GM23248 (cell line): ENCODE results near the gene COX4I1. TPM values are rescaled to one million over a fixed set of nuclear protein-coding genes. Genes with fewer than 3 reads are reported as not detected.

ENCODE experiments used
- DNase-seq: peaks from one replicate; pipeline ENCODE4 v3.0.0-alpha.2; 2015
- H2AFZ ChIP-seq: fragments of 200-600 bp; sonication (generic); 2 replicates; pipeline ENCODE4 v1.6.1; 2016; ENCODE audit warnings: antibody characterized with exemption
- H3F3A ChIP-seq: fragments of 200-600 bp; sonication (generic); 2 replicates; pipeline ENCODE4 v1.6.1; 2016; ENCODE audit warnings: mild to moderate bottlenecking, antibody characterized with exemption, mixed run types; ENCODE audit not compliant: insufficient read depth
- H3K27ac ChIP-seq: fragments of 200-600 bp; sonication (generic); 2 replicates; pipeline ENCODE4 v1.5.1; 2016; ENCODE audit warnings: mild to moderate bottlenecking
- H3K27me3 ChIP-seq: fragments of 200-600 bp; sonication (generic); replicated peaks from 2 replicates; pipeline ENCODE4 v1.6.1; 2016; ENCODE audit warnings: mild to moderate bottlenecking; ENCODE audit not compliant: insufficient read depth
- H3K36me3 ChIP-seq: fragments of 200-600 bp; sonication (generic); 2 replicates; pipeline ENCODE4 v1.6.1; 2016; ENCODE audit warnings: low read depth, mild to moderate bottlenecking
- H3K4me1 ChIP-seq: fragments of 200-600 bp; sonication (generic); 2 replicates; pipeline ENCODE4 v1.6.1; 2016; ENCODE audit warnings: mild to moderate bottlenecking; ENCODE audit not compliant: insufficient read depth
- H3K4me2 ChIP-seq: fragments of 200-600 bp; sonication (generic); one replicate; pipeline ENCODE4 v1.6.1; 2016; ENCODE audit warnings: mild to moderate bottlenecking; ENCODE audit not compliant: unreplicated experiment
- H3K4me3 ChIP-seq: fragments of 200-600 bp; sonication (generic); 2 replicates; pipeline ENCODE4 v1.5.1; 2016; ENCODE audit warnings: mild to moderate bottlenecking
- H3K79me2 ChIP-seq: fragments of 200-600 bp; sonication (generic); 2 replicates; pipeline ENCODE4 v1.6.1; 2016; ENCODE audit warnings: mild to moderate bottlenecking; ENCODE audit not compliant: insufficient read depth
- H3K9ac ChIP-seq: fragments of 200-600 bp; sonication (generic); 2 replicates; pipeline ENCODE4 v1.6.1; 2016; ENCODE audit warnings: mild to moderate bottlenecking
- H3K9me2 ChIP-seq: fragments of 200-600 bp; sonication (generic); 2 replicates; pipeline ENCODE4 v1.6.1; 2016; ENCODE audit warnings: mixed run types, mild to moderate bottlenecking, moderate library complexity; ENCODE audit not compliant: insufficient read depth
- H3K9me3 ChIP-seq: fragments of 200-600 bp; sonication (generic); one replicate; pipeline ENCODE4 v1.6.1; 2017; ENCODE audit warnings: low read depth
- H4K20me1 ChIP-seq: fragments of 200-600 bp; sonication (generic); 2 replicates; pipeline ENCODE4 v1.6.0; 2016; ENCODE audit not compliant: insufficient read depth
- EZH2 ChIP-seq: fragments of 200-600 bp; sonication (generic); IDR thresholded peaks from 2 replicates; pipeline ENCODE4 v1.6.1; 2018; ENCODE audit warnings: antibody characterized with exemption, mild to moderate bottlenecking; ENCODE audit not compliant: insufficient read depth, poor library complexity, severe bottlenecking
- EZH2phosphoT487 ChIP-seq: fragments of 200-600 bp; sonication (generic); IDR thresholded peaks from 2 replicates; pipeline ENCODE4 v1.6.1; 2018; ENCODE audit warnings: antibody characterized with exemption, moderate library complexity, mild to moderate bottlenecking, low read depth; ENCODE audit not compliant: insufficient read depth
- WGBS, 2 experiments: methylation state at CpG; one replicate each; pipeline ENCODE4 v1.1.6; 2015 to 2017; ENCODE audit warnings: low lambda C conversion rate in 2 of 2, low coverage in 1 of 2; ENCODE audit errors: missing lambda C conversion rate in 2 of 2; 5-methylcytosine and 5-hydroxymethylcytosine counted together
- in situ Hi-C: fragments of 300-500 bp; cut with MboI; formaldehyde crosslinking; loops from 2 replicates; pipeline ENCODE4 v1.15.0; 2020
- polyA plus RNA-seq: library from polyadenylated mRNA; unstranded; fragments of >200 nt; fragmentation: Nextera tagmentation; extraction: Ambion mirVana; gene quantifications from 2 replicates; pipeline ENCODE4 v1.2.1, GENCODE V29; 2016
- total RNA-seq: library from RNA; depleted of rRNA; stranded (reverse); fragments of >200 nt; shearing (Covaris generic); gene quantifications from 2 replicates; pipeline ENCODE4 v1.2.3, GENCODE V29; 2014

COX4I1 gene
- total and polyA plus RNA-seq, 2 experiments from 2014 or later, result 390 to 566 TPM

GRCh38 chr16:85838381-85838780 lies 38.9 kb downstream of the COX4I1 start:
- no peak for TF ChIP-seq EZH2
- no peak for TF ChIP-seq EZH2phosphoT487
- peaks cover 62% of the 10 kb centered on the region for H3K27me3 ChIP-seq
- H3K79me2 ChIP-seq, result no peaks in the 10 kb centered on the region
- H3K27ac ChIP-seq, result no peak overlapping the region
- H3F3A ChIP-seq, result no peaks in the 10 kb centered on the region
- DNase-seq, result no peak
- H3K9me2 ChIP-seq, result no peaks in the 10 kb centered on the region
- H4K20me1 ChIP-seq, result no peaks in the 10 kb centered on the region
- H3K9ac ChIP-seq, result no peak overlapping the region
- no peaks in the 10 kb centered on the region for H3K36me3 ChIP-seq
- no peaks in the 10 kb centered on the region for H3K9me3 ChIP-seq
- H3K4me3 ChIP-seq, result no peak overlapping the region
- H3K4me2 ChIP-seq, result no peak overlapping the region
- no peaks in the 10 kb centered on the region for H3K4me1 ChIP-seq
- WGBS, 2 experiments, result 62 to 64% methylated on average over 11 of the region's 11 CpGs
- H2AFZ ChIP-seq, result no peak overlapping the region
- in situ Hi-C loops, result loop anchor here (25.0 kb wide), 1 partner anchor 674 kb away; the partner anchor contains the start of gene FOXF1

- Histone ChIP-seq H3K27me3 (peaks cover 62% of the 10 kb centered on the region), H3K4me1 (no peaks in the 10 kb centered on the region), H3K36me3 (no peaks in the 10 kb centered on the region), H3F3A (no peaks in the 10 kb centered on the region), H3K9me2 (no peaks in the 10 kb centered on the region), H3K9me3 (no peaks in the 10 kb centered on the region), H3K4me2 (no peak overlapping the region), H2AFZ (no peak overlapping the region), H3K9ac (no peak overlapping the region), H3K79me2 (no peaks in the 10 kb centered on the region), H3K27ac (no peak overlapping the region), H4K20me1 (no peaks in the 10 kb centered on the region), H3K4me3 (no peak overlapping the region)
- DNase-seq, result no peak
- no peak for TF ChIP-seq EZH2
- TF ChIP-seq EZH2phosphoT487, result no peak
- in situ Hi-C loops, result loop anchor here (25.0 kb wide), 1 partner anchor 673 kb away; the partner anchor contains the start of gene FOXF1
- 59 to 62% methylated on average over 21 of the region's 21 CpGs for WGBS, 2 experiments
Measured at GRCh38 chr16:85838876-85839585, 39.5 kb downstream of the COX4I1 start.

GRCh38 chr16:85839681-85840240 lies 40.3 kb downstream of the COX4I1 start:
- H3K4me1 ChIP-seq, result no peaks in the 10 kb centered on the region
- TF ChIP-seq EZH2 (no peak), EZH2phosphoT487 (no peak)
- no peak overlapping the region for H3K4me3 ChIP-seq
- no peak for DNase-seq
- H4K20me1 ChIP-seq, result no peaks in the 10 kb centered on the region
- H3K36me3 ChIP-seq, result no peaks in the 10 kb centered on the region
- 62 to 64% methylated on average over 19 to 24 of the region's 24 CpGs for WGBS, 2 experiments
- H3K27ac ChIP-seq, result no peak overlapping the region
- peaks cover 64% of the 10 kb centered on the region for H3K27me3 ChIP-seq
- no peak overlapping the region for H2AFZ ChIP-seq
- in situ Hi-C loops, result loop anchor here (25.0 kb wide), 1 partner anchor 673 kb away; the partner anchor contains the start of gene FOXF1
- no peaks in the 10 kb centered on the region for H3K9me2 ChIP-seq
- no peak overlapping the region for H3K9ac ChIP-seq
- no peaks in the 10 kb centered on the region for H3K79me2 ChIP-seq
- H3K9me3 ChIP-seq, result no peaks in the 10 kb centered on the region
- H3F3A ChIP-seq, result no peaks in the 10 kb centered on the region
- H3K4me2 ChIP-seq, result no peak overlapping the region

- TF ChIP-seq EZH2phosphoT487 (no peak), EZH2 (no peak)
- Histone ChIP-seq H2AFZ (no peak overlapping the region), H3K9ac (no peak overlapping the region), H3K4me3 (no peak overlapping the region), H3K4me2 (no peak overlapping the region), H3K27ac (no peak overlapping the region), H3F3A (no peaks in the 10 kb centered on the region), H3K9me2 (no peaks in the 10 kb centered on the region), H3K9me3 (no peaks in the 10 kb centered on the region), H4K20me1 (no peaks in the 10 kb centered on the region), H3K27me3 (peaks cover 64% of the 10 kb centered on the region), H3K36me3 (no peaks in the 10 kb centered on the region), H3K79me2 (no peaks in the 10 kb centered on the region), H3K4me1 (no peaks in the 10 kb centered on the region)
- in situ Hi-C loops, result loop anchor here (25.0 kb wide), 1 partner anchor 672 kb away; the partner anchor contains the start of gene FOXF1
- no peak for DNase-seq
- 57 to 61% methylated on average over 9 of the region's 9 CpGs for WGBS, 2 experiments
Measured at GRCh38 chr16:85840395-85840794, 40.9 kb downstream of the COX4I1 start.
